Activated CD8-positive, alpha-beta T cell treated with anti-CD3 and anti-CD28 coated beads, Interleukin-2, amount 10 ng/mL, durations not matched to agents 7 days and 5 days (primary cell): ENCODE results near the gene TRIP4. TPM values are rescaled to one million over a fixed set of nuclear protein-coding genes. Genes with fewer than 3 reads are reported as not detected.
A peak's percentile ranks its signal among the peaks of the same experiment; 100 is the strongest.
"Not testable (repeated sequence)": the region's sequence is repeated elsewhere in the genome, so short reads cannot be mapped to it uniquely, and the experiment has no call there.

Experiments used
- ATAC-seq: fragments of 150-1000 bp; cut with Tn5 transposase; one replicate; pipeline ENCODE4 v1.10.0; 2021; ENCODE audit warnings: moderate library complexity
- CTCF ChIA-PET: fragments of 350-600 bp; sonication (Branson Sonifier 250); formaldehyde crosslinking; loops from one replicate; lab custom pipeline; 2021; ENCODE audit warnings: antibody characterized with exemption; lab: Charles Lee
- POLR2A ChIA-PET: fragments of 350-600 bp; sonication (Branson Sonifier 250); formaldehyde crosslinking; loops from one replicate; lab custom pipeline; 2021; ENCODE audit warnings: antibody characterized with exemption; lab: Charles Lee
- DNase-seq: peaks from one replicate; pipeline ENCODE4 v3.0.0-alpha.2; 2020
- H3K27ac Mint-ChIP-seq: one replicate; pipeline ENCODE4 v1.8.0; 2021; ENCODE audit warnings: mild to moderate bottlenecking, mixed read lengths
- H3K27me3 Mint-ChIP-seq: one replicate; pipeline ENCODE4 v1.8.0; 2021; ENCODE audit warnings: low read depth, mixed read lengths
- H3K36me3 Mint-ChIP-seq: one replicate; pipeline ENCODE4 v1.8.0; 2021; ENCODE audit warnings: low read depth, mixed read lengths
- H3K4me1 Mint-ChIP-seq: one replicate; pipeline ENCODE4 v1.8.0; 2021; ENCODE audit warnings: low read depth, mixed read lengths
- H3K4me3 Mint-ChIP-seq: one replicate; pipeline ENCODE4 v1.8.0; 2021; ENCODE audit warnings: mild to moderate bottlenecking, mixed read lengths
- H3K9me3 Mint-ChIP-seq: one replicate; pipeline ENCODE4 v1.8.0; 2022; ENCODE audit warnings: mixed read lengths; ENCODE audit not compliant: insufficient read depth
- total RNA-seq, 2 experiments: library from RNA; stranded (reverse); gene quantifications; one replicate each; pipeline ENCODE4 v1.2.3, GENCODE V29; 2021

TRIP4 gene
- total RNA-seq, 2 experiments from 2014 or later, result 22.3 to 23.0 TPM

DNA sequence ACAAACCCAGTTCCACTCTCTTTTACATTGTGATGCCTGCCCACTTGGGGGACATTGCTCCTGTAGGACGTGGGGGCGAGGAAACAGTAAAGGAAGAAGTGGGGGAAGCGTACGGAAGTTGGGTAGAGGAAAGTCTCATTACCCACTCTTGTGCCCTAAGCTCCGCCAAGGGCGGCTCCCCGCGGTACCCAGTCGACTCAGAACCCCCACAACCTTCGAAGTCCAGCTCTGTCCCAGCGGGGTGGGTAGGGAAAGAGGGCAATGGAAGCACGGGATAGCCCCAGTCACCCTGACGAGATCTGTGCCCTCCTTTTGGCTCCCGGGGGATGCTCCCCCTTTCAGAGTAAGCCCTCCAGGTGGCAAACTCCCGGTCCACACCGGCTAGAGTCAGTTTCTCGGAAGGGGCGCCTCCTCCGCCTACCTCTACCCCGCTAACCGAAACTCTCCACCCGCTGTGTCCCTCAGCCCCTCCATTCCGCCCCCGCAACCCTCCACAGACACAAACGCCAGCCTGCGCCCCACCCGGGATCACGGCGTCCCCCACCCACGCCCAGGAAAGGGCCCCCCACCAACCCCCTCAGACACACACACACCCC is 32.2 kb upstream of the TRIP4 start:
- POLR2A ChIA-PET, result interaction anchor here (0.6 to 1.9 kb wide), 4 partner anchors 32 to 236 kb away, joined by 3 to 5 read pairs (median 4); partner anchors contain the start of gene TRIP4
- DNase-seq (peak; percentile 41), ATAC-seq (peak; percentile 37)
- no peaks in the 10 kb centered on the region for H3K9me3 Mint-ChIP-seq
- H3K36me3 Mint-ChIP-seq, result peaks cover 7% of the 10 kb centered on the region
- peak overlapping the region; percentile 90 for H3K4me3 Mint-ChIP-seq
- peak overlapping the region; percentile 86 for H3K27ac Mint-ChIP-seq
- H3K27me3 Mint-ChIP-seq, result no peaks in the 10 kb centered on the region
- H3K4me1 Mint-ChIP-seq, result peaks cover 26% of the 10 kb centered on the region
- CTCF ChIA-PET, result interaction anchor here (0.6 to 2.7 kb wide), 9 partner anchors 10 to 372 kb away, joined by 3 to 9 read pairs (median 4); partner anchors contain the start of gene TRIP4

DNA sequence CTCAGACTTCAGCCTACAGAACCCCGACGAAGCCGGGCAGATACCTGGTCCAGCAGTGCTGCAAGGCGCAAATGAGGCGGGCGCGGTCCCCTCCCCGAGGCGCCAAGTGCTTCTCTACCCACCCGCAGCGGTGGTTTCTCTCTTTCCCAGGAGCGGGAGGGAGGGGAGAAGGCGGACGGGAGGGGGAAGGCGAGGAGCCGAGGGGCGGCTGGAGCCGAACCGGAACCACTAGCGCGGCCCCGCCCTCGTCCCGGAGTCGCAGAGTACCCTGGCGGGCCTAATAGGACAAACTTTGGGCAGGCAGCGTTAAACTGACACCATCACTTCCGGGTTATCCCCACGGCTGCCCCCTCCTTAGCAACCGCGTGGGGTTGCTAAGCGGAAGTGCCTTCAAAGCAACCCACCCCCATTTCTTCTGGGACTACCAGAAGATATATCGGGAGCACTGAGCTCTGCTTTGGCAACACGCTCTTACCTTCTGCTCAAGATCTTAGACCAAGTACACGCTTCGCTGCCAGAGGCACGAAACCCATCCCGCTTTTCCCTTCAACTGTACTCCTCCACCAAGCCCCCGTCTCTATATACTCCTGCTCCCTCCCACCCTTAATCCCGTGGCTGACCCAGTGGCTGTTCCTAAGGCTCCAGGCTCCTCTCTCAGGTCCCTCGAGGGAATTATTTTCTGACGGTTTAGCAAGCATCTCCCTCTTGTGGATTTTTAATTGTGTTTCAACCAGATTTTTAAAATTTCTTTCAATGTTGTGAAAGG is 31.5 kb upstream of the TRIP4 start, which contains the start of gene CSNK1G1:
Gene CSNK1G1, minus strand, starts transcription at position 230 of the 766 bp plus-strand sequence. CDS start 55,674 bp downstream, outside the sequence.
- no peaks in the 10 kb centered on the region for H3K27me3 Mint-ChIP-seq
- H3K36me3 Mint-ChIP-seq, result peaks cover 8% of the 10 kb centered on the region
- ATAC-seq, result peak; percentile 98
- H3K4me3 Mint-ChIP-seq, result peak within 1 kb of the TSS; percentile 90
- peaks cover 26% of the 10 kb centered on the region for H3K4me1 Mint-ChIP-seq
- peak within 1 kb of the TSS; percentile 86 for H3K27ac Mint-ChIP-seq
- ChIA-PET CTCF (interaction anchor here (0.6 to 2.7 kb wide), 9 partner anchors 11 to 372 kb away, joined by 3 to 9 read pairs (median 4); partner anchors contain the start of gene TRIP4), POLR2A (interaction anchor here (0.6 to 1.9 kb wide), 4 partner anchors 31 to 236 kb away, joined by 3 to 5 read pairs (median 4); partner anchors contain the start of gene TRIP4)
- H3K9me3 Mint-ChIP-seq, result no peaks in the 10 kb centered on the region
- peak; percentile 94 for DNase-seq

DNA sequence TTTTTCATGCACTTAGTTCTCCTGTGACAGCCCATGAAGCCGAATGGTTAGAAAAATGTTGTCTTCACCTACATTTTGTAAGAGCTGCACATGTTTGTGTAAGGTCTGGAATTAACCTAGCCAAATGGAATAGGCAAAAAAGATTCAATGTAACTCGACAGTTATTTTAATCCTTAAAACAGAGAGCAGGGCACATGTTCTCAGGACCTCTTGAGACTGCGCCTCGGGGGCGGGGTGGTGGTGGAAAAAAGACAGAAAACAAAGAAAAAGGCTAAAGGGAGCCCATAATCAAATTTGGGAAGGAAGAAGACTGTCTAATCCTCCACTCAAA is 31.0 kb upstream of the TRIP4 start:
- ChIA-PET POLR2A (interaction anchor here (0.7 to 1.9 kb wide), 2 partner anchors 31 to 193 kb away, joined by 3 to 5 read pairs; partner anchors contain the start of gene TRIP4), CTCF (interaction anchor here (0.9 to 2.7 kb wide), 6 partner anchors 13 to 371 kb away, joined by 3 to 9 read pairs (median 4); partner anchors contain the start of gene TRIP4)
- DNase-seq (no peak), ATAC-seq (no peak)
- H3K9me3 Mint-ChIP-seq, result no peaks in the 10 kb centered on the region
- H3K36me3 Mint-ChIP-seq, result peaks cover 11% of the 10 kb centered on the region
- peak overlapping the region; percentile 90 for H3K4me3 Mint-ChIP-seq
- H3K4me1 Mint-ChIP-seq, result peaks cover 26% of the 10 kb centered on the region
- peak overlapping the region; percentile 86 for H3K27ac Mint-ChIP-seq
- H3K27me3 Mint-ChIP-seq, result no peaks in the 10 kb centered on the region

DNA sequence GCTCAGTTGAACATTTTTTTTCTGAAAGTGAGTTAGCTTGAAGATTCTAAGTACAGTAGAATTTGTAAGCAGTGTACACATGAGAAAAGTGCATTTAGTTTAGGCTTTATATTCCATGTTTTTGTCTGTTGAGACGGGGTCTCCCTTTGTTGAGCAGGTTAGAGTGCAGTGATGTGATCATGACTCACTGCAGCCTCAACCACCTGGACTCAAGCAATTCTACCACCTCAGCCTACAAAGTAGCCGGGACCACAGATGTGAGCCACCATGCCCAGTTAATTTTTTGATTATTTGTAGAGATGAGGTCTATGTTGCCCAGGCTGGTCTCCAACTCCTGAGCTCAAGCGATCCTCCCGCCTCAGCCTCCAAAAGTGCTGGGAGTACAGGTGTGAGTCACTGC is 26.4 kb upstream of the TRIP4 start:
- peaks cover 17% of the 10 kb centered on the region for H3K4me1 Mint-ChIP-seq
- ChIA-PET CTCF (interaction anchor here (1.2 kb wide), 1 partner anchor 171 kb away, joined by 3 read pairs; no protein-coding TSS in a partner anchor), POLR2A (no interaction called here)
- no peak overlapping the region for H3K27ac Mint-ChIP-seq
- peaks cover 25% of the 10 kb centered on the region for H3K36me3 Mint-ChIP-seq
- H3K27me3 Mint-ChIP-seq, result no peaks in the 10 kb centered on the region
- no peak overlapping the region for H3K4me3 Mint-ChIP-seq
- DNase-seq (no peak), ATAC-seq (no peak)
- H3K9me3 Mint-ChIP-seq, result no peaks in the 10 kb centered on the region

DNA sequence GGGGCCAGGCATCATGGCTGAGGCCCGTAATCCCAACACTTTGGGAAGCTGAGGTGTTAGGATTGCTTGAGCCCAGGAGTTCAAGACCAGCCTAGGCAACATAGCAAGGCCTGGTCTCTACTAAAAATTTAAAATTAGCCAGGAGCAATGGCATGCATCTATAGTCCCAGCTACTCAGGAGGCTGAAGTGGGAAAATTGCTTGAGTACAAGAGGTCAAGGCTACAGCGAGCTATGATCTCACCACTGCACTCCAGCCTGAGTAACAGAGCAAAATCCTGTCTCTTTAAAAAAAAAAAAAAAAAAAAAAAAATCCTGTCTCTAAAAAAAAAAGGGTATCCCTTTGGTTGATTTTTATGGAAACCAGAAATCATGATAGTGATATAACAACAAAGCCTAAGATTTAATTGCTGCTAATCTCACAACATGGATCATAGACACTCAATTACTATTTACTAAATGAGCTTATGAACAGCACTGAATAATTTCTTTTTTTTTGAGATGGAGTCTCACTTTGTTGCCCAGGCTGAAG is 18.5 kb upstream of the TRIP4 start:
- no peaks in the 10 kb centered on the region for H3K9me3 Mint-ChIP-seq
- H3K36me3 Mint-ChIP-seq, result peaks cover 34% of the 10 kb centered on the region
- ChIA-PET CTCF (interaction anchor here (1.6 kb wide), 1 partner anchor 13 kb away, joined by 7 read pairs; the partner anchor contains the start of gene CSNK1G1), POLR2A (no interaction called here)
- H3K4me1 Mint-ChIP-seq, result peaks cover 10% of the 10 kb centered on the region
- no peak for ATAC-seq
- H3K27me3 Mint-ChIP-seq, result no peaks in the 10 kb centered on the region
- no peak overlapping the region for H3K4me3 Mint-ChIP-seq
- no peak for DNase-seq
- H3K27ac Mint-ChIP-seq, result no peak overlapping the region

DNA sequence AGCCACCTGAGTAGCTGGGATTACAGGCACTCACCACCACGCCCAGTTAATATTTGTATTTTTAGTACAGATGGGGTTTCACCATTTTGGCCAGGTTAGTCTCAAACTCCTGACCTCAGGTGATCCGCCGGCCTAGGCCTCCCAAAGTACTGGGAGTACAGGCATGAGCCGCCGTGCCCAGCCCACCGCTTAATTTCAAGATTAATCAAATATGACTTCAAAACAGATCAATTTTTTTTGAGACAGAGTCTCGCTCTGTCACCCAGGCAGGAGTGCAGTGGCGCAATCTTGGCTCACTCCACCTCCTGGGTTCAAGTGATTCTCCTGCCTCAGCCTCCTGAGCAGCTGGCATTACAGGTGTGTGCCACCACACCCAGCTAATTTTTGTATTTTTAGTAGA is 16.3 kb upstream of the TRIP4 start:
- H3K9me3 Mint-ChIP-seq, ATAC-seq, H3K27ac Mint-ChIP-seq, POLR2A ChIA-PET, CTCF ChIA-PET, H3K27me3 Mint-ChIP-seq, DNase-seq, H3K4me3 Mint-ChIP-seq: not testable (repeated sequence)
- Mint-ChIP-seq H3K36me3 (peaks cover 41% of the 10 kb centered on the region), H3K4me1 (peaks cover 15% of the 10 kb centered on the region)

DNA sequence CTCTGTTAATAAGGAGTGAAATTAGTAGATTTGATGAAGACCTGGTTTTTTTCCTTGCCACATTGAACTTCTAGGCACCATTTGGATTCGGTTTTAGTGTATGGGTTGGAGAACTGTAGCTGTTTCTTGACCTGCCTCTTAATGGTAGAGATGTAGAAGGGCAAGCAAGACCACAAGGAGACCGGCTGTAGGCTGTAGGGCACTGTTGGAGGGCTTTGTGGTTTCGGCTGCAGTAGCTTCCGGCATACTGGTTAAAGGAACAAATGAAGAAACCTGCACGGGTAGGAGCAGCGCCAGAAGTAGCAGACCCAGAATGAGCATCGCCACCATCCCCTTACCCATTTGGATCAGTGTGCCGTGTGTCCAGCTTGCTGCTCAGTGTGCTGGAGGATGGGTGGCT is 14.3 kb upstream of the TRIP4 start:
- ChIA-PET CTCF (interaction anchor here (1.3 kb wide), 1 partner anchor 17 kb away, joined by 4 read pairs; the partner anchor contains the start of gene CSNK1G1), POLR2A (interaction anchor here (0.6 kb wide), 1 partner anchor 278 kb away, joined by 3 read pairs; the partner anchor contains the start of gene SNX1)
- Mint-ChIP-seq H3K4me3 (peak overlapping the region; percentile 50), H3K4me1 (peaks cover 15% of the 10 kb centered on the region), H3K27ac (peak overlapping the region; percentile 82), H3K27me3 (no peaks in the 10 kb centered on the region), H3K36me3 (peaks cover 48% of the 10 kb centered on the region), H3K9me3 (no peaks in the 10 kb centered on the region)
- ATAC-seq (peak; percentile 54), DNase-seq (no peak)

DNA sequence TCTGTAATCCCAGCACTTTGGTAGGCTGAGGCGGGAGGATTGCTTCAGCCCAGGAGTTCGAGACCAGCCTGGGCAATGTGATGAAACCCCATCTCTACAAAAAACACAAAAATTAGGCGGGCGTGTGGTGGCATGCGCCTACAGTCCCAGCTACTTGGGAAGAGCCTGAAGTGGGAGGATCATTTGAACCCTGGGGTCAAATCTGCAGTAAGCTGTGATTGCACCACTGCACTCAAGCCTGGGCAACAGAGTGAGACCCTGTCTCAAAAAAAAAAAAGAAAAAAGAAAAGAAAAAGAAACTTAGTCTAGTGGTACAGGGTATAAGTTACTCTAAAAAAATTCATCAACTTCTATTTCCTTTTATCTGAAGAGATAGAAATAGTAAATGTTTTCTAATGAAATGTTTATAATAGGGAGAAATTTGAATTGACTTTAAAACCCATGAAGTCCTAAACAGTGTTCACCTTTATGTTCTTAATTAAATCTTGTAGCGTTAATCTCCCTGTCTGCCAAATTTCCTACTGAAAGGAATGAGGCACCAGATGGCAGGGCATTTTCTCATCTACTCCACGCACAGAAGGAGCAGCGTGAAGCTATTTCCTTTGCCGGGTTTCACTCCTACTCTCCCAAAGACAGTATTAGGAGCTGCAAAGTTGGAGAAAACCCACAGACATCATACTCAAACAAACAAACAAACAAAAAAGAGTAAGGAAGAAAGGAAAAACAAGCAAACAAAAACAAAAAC is 8.2 kb upstream of the TRIP4 start:
- Mint-ChIP-seq H3K4me1 (peaks cover 21% of the 10 kb centered on the region), H3K27me3 (no peaks in the 10 kb centered on the region), H3K4me3 (peak overlapping the region; percentile 96), H3K27ac (peak overlapping the region; percentile 56), H3K36me3 (peaks cover 34% of the 10 kb centered on the region), H3K9me3 (no peaks in the 10 kb centered on the region)
- CTCF ChIA-PET, result no interaction called here
- DNase-seq, result no peak
- POLR2A ChIA-PET, result interaction anchor here (0.8 kb wide), 1 partner anchor 9 kb away, joined by 4 read pairs; no protein-coding TSS in a partner anchor
- no peak for ATAC-seq

DNA sequence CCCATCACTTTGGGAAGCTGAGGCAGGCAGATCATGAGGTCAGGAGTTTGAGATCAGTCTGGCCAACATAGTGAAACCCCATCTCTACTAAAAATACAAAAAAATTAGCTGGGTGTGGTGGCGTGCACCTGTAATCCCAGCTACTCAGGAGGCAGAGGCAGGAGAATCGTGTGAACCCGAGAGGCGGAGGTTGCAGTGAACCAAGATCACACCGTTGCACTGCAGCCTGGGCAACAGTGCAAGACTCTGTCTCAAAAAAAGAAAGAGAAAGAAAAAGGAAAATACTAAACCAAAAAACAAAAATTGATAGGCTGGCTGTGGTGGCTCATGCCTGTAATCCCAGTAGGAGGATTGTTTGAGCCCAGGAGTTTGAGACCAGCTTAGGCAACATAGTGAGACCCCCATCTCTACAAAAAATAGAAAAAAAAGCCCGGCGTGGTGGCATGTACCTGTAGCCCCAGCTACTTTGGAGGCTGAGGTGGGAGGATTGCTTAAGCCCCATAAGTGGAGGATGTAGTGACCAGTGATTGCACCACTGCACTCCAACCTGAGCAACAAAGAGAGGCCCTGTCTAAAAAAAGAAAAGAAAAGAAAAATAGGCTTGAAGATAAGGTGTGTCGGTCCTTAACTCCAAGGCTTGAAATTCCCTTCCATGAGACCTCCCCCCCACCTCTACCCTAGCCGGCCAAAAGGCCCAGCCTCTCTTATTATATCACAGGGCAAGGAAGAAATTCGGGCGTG is 7.3 kb upstream of the TRIP4 start:
- POLR2A ChIA-PET, result interaction anchor here (0.6 to 0.9 kb wide), 4 partner anchors 8 to 543 kb away, joined by 3 to 5 read pairs (median 4); no protein-coding TSS in a partner anchor
- peak overlapping the region; percentile 90 for H3K27ac Mint-ChIP-seq

DNA sequence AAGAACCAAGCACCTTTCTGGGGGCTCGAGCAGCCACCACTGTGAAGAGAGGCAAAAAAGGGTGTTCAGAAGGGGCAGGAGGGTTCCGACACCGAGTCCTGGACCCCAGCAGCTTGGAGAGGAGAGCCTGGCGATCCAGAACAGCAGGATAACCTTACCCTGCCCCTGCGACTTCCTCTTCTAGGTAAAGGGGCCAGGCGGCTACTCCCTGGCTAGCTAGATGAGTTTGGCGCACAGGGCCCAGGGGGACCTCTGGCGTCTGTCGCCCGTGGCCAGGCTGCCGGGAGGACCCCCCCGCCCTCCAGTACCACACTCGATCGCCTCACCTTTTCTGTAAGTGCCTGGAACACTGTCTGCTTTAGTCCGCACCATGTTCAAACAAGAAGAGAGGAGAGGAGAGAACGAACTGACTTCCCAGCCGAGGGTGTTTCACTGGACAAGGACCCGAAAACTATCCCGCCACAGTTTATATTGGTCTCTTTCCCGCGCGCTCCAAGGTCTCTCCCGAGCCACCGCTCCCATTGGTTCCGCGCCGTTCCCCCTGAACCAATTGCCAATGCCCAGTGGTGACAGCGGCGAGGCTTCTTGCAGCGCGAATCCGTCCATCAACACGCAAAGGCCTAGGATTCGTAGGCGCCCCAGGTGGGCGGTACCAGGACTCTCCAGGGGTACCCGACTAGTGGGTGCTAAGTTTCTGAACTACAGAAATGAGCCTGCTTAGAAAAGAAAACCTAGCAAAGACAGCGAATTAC is 6.5 kb upstream of the TRIP4 start, which contains the start of gene PCLAF:
Gene PCLAF, minus strand, starts transcription at position 442 of the 752 bp plus-strand sequence. Its CDS starts 70 bp downstream, at position 372.
- DNase-seq (peak; percentile 98), ATAC-seq (peak; percentile 100)
- ChIA-PET CTCF (interaction anchor here (1.0 to 1.9 kb wide), 2 partner anchors 218 to 347 kb away, joined by 3 to 5 read pairs; partner anchors contain the start of gene PPIB), POLR2A (interaction anchor here (0.6 to 0.9 kb wide), 4 partner anchors 22 to 542 kb away, joined by 3 to 5 read pairs (median 3); no protein-coding TSS in a partner anchor)
- H3K4me3 Mint-ChIP-seq, result peak within 1 kb of the TSS; percentile 96
- peaks cover 18% of the 10 kb centered on the region for H3K4me1 Mint-ChIP-seq
- no peaks in the 10 kb centered on the region for H3K27me3 Mint-ChIP-seq
- H3K27ac Mint-ChIP-seq, result peak within 1 kb of the TSS; percentile 90
- H3K9me3 Mint-ChIP-seq, result no peaks in the 10 kb centered on the region
- peaks cover 23% of the 10 kb centered on the region for H3K36me3 Mint-ChIP-seq

More for the DNA sequence above, 7.3 kb upstream of the TRIP4 start:
- H3K9me3 Mint-ChIP-seq, H3K27me3 Mint-ChIP-seq, DNase-seq, ATAC-seq, CTCF ChIA-PET: not testable (repeated sequence)
- H3K4me3 Mint-ChIP-seq, result peak overlapping the region; percentile 96
- H3K36me3 Mint-ChIP-seq, result peaks cover 30% of the 10 kb centered on the region
- peaks cover 21% of the 10 kb centered on the region for H3K4me1 Mint-ChIP-seq
